Ishikawa (cell line): ENCODE results near the gene BPIFB4.

ENCODE experiments used
- CEBPB ChIP-seq: IDR thresholded peaks from 2 replicates; pipeline ENCODE4 v1.6.1; 2012
- CREB1 ChIP-seq: IDR thresholded peaks from 2 replicates; pipeline ENCODE4 v1.6.1; 2012; ENCODE audit warnings: low read depth
- EGR1 ChIP-seq: IDR thresholded peaks from 2 replicates; pipeline ENCODE4 v1.6.1; 2012
- EP300 ChIP-seq: IDR thresholded peaks from 2 replicates; pipeline ENCODE4 v1.6.1; 2012; ENCODE audit warnings: borderline replicate concordance
- FOXM1 ChIP-seq: IDR thresholded peaks from 2 replicates; pipeline ENCODE4 v1.6.1; 2012; ENCODE audit warnings: low read depth, borderline replicate concordance
- NFIC ChIP-seq: IDR thresholded peaks from 2 replicates; pipeline ENCODE4 v1.6.1; 2012
- RAD21 ChIP-seq: IDR thresholded peaks from 2 replicates; pipeline ENCODE4 v1.6.1; 2012; ENCODE audit warnings: low read depth
- REST ChIP-seq: IDR thresholded peaks from 2 replicates; pipeline ENCODE4 v1.6.1; 2012; ENCODE audit warnings: low read depth, mild to moderate bottlenecking
- TAF1 ChIP-seq: IDR thresholded peaks from 2 replicates; pipeline ENCODE4 v1.6.1; 2012; ENCODE audit warnings: low read depth, mild to moderate bottlenecking
- TCF12 ChIP-seq: IDR thresholded peaks from 2 replicates; pipeline ENCODE4 v1.6.1; 2012; ENCODE audit warnings: low read depth
- TEAD4 ChIP-seq: IDR thresholded peaks from 2 replicates; pipeline ENCODE4 v1.6.1; 2012
- USF1 ChIP-seq: IDR thresholded peaks from 2 replicates; pipeline ENCODE4 v1.6.1; 2012
- YY1 ChIP-seq: IDR thresholded peaks from 2 replicates; pipeline ENCODE4 v1.6.1; 2012; ENCODE audit warnings: low read depth
- ZBTB7A ChIP-seq: IDR thresholded peaks from 2 replicates; pipeline ENCODE4 v1.6.1; 2012; ENCODE audit warnings: low read depth
- TF ChIP-seq, protein P1 (sequence below): IDR thresholded peaks from 2 replicates; pipeline ENCODE4 v1.6.1; 2012

The BPIFB4 gene

DNA sequence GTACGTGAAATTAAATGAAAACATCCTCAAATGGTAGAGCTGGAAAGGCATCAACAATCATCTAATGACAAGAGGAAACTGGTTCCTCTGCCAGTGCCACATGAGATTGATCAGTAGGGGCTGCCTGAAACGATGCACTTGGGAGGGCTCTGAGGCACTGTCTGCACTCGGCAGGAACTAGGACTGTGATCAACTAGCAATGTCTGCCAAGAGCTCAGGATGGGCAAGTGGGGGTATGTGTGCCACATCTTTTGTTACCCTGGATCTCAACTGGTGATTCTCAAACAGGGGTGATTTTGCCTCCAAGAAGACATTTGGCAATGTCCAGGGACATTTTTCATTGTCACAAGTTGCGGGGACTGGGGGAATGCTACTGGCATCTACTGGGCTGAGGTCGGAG, 46.1 kb upstream of the BPIFB4 start:
- TF ChIP-seq RAD21 (no peak), EGR1 (no peak), TAF1 (no peak), TEAD4 (no peak)
- TF ChIP-seq, protein P1, sequence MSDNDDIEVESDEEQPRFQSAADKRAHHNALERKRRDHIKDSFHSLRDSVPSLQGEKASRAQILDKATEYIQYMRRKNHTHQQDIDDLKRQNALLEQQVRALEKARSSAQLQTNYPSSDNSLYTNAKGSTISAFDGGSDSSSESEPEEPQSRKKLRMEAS, result no peak

- TF ChIP-seq REST, result no peak
- no peak for TF ChIP-seq YY1
- TF ChIP-seq, protein P1, result no peak
- TF ChIP-seq FOXM1, result no peak
- no peak for TF ChIP-seq NFIC
Observed at GRCh38 chr20:33034115-33034514, 45.3 kb upstream of the BPIFB4 start.

DNA sequence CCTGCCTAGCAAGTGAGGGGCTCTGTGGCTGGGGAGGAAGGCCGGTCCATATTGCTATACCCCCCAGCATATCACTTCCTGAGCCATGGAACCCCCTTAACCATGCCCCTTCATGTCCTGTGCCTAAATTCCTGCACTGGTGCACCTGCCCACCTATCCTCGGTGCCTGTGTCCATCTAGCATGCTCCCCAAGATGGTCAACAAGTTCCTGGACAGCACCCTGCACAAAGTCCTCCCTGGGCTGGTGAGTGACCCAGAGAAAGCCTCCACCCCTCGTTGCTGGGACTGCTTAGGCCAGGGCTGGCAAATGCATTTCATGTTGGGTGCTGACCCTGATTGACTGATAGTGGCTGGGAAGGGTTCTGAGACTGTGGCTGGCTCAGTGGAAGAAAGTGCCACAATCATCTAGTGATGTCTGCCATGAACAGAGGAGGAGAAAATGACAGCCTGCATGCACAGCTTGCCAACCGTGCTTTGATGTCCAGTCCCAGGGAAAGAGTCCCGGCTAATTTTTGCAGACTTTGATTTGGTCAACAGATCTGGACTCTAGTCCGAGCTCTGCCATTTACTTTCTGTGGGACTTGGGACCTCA, 44.4 kb upstream of the BPIFB4 start:
- no peak for TF ChIP-seq RAD21
- no peak for TF ChIP-seq TEAD4
- no peak for TF ChIP-seq REST
- no peak for TF ChIP-seq FOXM1
- TF ChIP-seq EGR1, result no peak
- TF ChIP-seq YY1, result no peak
- no peak for TF ChIP-seq NFIC
- TF ChIP-seq, protein P1, result no peak
- no peak for TF ChIP-seq EP300
- no peak for TF ChIP-seq TAF1
- TF ChIP-seq TCF12, result no peak
- TF ChIP-seq CREB1, result no peak
- no peak for TF ChIP-seq CEBPB
- TF ChIP-seq ZBTB7A, result no peak
- no peak for TF ChIP-seq USF1

DNA sequence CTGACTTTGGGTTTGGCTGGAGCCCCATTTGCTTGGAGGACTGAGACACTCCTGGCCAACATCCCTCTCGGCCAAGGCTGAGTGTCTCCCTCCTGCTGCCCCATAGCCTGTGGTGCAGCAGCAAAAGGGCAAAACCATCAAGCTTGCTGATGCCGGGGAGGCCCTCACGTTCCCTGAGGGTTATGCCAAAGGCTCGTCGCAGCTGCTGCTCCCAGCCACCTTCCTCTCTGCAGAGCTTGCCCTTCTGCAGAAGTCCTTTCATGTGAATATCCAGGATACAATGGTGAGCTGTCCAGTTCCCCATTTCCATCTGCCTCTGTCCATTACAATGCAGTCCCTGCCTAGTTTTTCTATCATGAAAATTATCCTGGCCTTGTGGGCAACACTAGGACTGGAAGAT, 42.0 kb upstream of the BPIFB4 start:
- TF ChIP-seq YY1, result no peak
- TF ChIP-seq ZBTB7A, result no peak
- TF ChIP-seq TCF12, result no peak
- no peak for TF ChIP-seq REST
- TF ChIP-seq RAD21, result no peak
- TF ChIP-seq, protein P1, result no peak
- TF ChIP-seq CEBPB, result no peak
- no peak for TF ChIP-seq FOXM1
- no peak for TF ChIP-seq NFIC
- TF ChIP-seq TEAD4, result no peak
- TF ChIP-seq TAF1, result no peak

- no peak for TF ChIP-seq RAD21
- no peak for TF ChIP-seq EGR1
- no peak for TF ChIP-seq TCF12
- TF ChIP-seq USF1, result no peak
- no peak for TF ChIP-seq REST
- TF ChIP-seq TAF1, result no peak
- TF ChIP-seq FOXM1, result no peak
- no peak for TF ChIP-seq CREB1
- TF ChIP-seq YY1, result no peak
- TF ChIP-seq, protein P1, result no peak
- TF ChIP-seq CEBPB, result no peak
- TF ChIP-seq EP300, result no peak
- TF ChIP-seq NFIC, result no peak
- no peak for TF ChIP-seq ZBTB7A
- no peak for TF ChIP-seq TEAD4
Observed at GRCh38 chr20:33038243-33038642, 41.2 kb upstream of the BPIFB4 start.
